ENCODE measurements around the gene GPC6.

The GPC6 gene

DNA sequence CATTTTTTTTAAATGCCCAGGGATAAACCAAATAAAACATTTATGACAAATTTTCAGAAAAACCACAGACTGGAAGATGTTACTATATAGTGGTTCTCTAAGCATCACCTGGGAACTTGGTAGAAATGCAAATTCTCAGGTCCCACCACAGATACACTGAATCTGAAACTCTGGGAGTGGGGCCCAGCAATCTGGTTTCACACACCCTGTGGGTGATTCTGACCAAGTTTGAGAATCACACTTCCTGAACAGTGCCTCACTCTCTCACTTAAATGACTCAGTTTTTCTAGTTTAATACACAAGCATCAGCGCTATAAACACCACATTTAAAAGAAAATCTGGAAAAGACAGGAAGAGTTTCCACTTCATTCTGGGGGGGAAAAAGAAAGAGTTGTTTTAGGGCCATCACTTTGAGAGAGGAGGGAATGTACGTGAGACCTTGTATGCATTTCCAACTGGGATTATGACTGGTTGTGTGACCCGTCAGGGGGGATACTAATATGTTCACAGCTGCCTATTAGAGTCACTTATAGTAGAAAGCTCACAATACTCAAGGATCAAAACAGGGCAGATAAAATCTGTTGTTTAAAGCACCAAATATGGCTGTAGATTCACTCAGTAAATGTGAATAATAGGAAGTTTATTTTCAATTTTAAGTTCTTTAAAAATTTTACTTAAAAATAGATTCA, 567.7 kb downstream of the GPC6 start:
- DNase-seq, result peak; percentile 89

DNA sequence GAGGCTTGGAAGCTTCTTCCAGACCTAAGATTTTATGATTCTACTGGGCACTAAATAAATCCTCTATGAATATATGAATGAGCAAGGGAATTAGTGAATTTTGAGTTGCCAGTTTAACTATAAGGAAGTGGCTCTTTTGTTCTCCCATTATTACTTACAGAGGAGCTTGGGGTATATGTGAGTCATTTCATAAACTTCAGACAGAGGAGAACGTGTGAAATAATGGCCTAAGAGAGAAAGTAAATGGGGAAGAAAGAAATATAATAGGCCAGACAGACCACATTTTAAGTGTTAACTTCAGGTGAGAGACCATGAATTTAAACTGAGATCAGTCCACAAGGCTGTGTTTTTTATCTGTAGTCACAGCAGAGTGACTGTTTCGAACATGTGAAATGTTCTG, 570.9 kb downstream of the GPC6 start:
- peak; percentile 15 for DNase-seq

DNA sequence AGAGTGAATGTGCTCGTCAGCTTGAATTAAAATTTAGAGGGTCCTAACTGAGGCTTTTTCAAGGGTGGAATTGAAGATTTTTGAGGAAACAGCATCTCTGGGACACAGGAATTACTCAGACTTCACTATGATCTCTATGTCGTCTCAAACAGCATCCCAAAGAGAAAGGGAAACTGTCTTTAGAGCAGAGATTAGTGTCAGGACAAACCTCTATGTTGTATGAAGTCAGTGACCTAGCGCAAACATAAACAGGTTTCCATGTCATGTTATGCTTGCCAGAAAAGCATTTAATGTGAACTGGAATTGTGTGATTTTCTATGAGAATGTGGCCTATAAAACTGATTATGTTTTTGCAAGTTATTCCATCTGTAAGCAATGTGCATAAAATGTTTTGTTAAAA, 573.7 kb downstream of the GPC6 start:
- DNase-seq, result no peak

DNA sequence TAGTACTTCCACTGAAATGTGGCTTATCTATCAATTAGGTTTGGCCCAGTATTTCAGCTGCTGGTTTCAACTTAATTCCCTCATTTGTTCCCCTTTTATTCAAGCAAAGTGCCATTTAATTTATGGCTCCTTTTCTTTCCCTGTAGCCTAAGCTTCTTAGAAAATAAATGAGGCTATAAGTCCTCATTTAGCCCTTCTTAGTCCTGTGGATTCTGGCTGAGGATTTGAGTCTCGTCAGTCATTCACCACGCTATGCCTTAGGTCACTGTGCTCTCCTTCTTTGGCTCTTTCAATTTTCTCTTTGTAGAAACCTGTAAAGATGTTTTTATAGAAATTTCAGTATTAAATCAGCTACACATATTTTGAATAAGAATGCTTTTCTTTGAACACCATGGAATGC, 579.1 kb downstream of the GPC6 start:
- DNase-seq, result no peak

DNA sequence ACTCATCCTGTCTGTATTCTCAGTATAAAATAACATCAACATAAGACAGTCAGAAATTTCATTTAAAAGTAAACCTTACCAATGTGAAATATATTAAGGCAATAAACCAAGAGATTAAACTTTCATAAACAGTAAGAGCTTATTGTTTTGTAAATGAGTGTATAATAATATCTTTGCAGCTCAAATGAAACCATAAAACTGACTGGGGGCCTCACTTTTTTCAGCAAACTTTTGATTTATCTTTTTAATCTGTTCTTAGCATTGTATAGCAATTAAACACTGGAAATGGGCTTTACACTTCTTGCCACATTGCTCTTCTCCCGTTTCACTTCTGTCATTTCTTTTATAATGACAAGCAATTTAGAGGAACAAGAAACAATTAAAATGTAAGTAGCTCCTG, 580.3 kb downstream of the GPC6 start:
- no peak for DNase-seq

DNA sequence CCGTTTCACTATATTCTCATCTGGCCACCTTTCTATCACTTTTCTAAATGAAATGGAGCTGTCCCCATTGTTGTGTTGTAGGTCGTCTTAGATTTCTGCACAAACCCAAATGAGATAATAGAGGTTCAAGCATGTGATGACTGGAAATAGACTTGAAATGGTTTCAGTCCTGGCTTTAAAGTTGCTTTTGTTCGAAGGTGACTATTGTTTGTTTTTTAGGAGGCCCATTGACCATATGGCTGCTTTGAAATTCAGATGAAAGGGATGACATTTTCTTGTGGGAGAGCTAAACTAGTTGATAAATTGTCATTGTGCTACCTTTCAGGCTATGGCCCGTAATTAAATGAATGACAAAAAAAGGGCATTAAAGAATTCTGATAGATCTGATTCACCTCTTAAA, 583.7 kb downstream of the GPC6 start:
- no peak for DNase-seq

DNA sequence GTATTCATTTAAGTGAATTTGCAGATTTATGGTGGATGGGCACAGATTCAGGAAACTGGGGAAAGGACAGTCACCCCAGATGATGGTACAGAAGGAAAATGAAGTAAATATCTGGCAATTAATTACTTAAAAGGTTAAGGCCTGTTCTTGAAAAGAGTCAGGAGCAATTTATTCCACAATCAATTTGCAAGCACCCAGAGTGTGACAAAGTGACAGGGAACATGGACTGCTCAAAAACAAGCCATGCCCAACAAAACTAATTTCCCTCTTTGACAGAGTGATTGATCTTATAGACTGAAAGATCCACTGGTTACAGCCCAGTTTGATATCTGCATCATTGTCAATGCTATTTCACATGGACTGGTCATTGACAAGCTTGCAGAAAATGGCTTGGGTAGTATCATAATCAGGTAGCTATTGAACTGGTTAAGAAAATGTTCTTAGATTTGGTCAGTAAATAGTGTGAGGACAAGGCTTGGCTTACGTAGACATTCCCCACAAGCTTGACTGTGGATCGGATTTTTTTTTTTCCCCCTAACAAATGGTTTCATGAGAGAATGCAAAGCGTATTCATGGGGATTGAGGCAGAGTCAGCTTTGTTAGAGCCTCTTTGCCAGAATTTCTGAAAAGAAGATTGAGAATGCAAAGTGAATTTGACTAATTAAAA, 584.6 kb downstream of the GPC6 start:
- DNase-seq, result no peak

DNA sequence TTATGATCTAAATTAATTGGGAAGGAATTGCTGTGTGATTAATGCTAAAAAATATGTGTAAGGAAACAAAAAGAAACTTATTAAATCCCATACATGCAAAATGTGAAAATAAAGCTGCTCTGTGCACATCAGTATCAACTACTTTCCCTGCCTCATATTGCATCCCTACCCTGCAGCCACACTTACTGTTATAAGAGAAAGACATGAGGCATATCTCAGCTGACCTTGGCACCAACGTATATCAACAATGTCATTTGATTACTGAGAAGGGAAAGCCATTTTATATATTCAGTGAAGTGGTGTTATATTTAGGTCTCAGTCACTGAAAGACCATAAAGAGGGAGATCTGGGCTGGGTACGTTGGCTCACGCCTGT, 585.1 kb downstream of the GPC6 start:
- no peak for DNase-seq

DNA sequence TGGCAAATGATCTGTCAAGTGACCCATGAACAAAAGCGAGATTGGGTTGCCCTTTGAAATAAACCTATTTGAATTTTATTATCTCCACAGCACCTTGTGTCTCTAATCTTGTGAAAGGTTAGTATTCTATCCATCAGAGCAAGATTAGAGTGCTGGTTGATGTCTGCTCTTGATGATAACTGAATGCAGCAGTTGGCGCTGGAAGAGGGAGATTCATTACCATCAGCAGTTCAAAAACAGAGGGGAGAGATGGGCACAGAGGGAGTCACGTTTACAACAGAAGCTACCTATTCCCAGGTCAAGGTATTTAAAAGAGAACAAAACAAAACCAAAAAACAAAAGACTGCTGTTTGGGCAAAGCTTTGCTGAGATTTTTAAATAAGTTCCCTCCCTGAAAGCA, 588.1 kb downstream of the GPC6 start:
- no peak for DNase-seq

DNA sequence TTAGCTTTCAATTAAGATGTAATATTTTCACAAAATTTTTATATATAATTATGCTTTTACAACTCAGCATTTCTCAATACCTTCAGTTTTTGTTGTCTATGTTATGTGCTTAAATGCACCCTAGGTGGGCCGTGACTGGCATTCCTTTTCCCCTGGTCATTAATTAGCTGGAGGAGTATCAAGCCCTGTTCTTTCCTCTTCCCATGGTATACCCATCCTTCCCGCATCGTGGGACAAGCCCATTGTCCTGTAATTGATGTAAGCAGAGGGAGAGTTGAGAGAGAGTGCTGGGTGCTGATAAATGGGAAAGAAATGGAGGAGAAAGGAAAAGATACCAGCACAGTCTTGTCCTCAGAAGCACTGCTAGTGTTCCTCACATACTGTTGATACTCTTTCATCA, 591.7 kb downstream of the GPC6 start:
- DNase-seq, result no peak

DNA sequence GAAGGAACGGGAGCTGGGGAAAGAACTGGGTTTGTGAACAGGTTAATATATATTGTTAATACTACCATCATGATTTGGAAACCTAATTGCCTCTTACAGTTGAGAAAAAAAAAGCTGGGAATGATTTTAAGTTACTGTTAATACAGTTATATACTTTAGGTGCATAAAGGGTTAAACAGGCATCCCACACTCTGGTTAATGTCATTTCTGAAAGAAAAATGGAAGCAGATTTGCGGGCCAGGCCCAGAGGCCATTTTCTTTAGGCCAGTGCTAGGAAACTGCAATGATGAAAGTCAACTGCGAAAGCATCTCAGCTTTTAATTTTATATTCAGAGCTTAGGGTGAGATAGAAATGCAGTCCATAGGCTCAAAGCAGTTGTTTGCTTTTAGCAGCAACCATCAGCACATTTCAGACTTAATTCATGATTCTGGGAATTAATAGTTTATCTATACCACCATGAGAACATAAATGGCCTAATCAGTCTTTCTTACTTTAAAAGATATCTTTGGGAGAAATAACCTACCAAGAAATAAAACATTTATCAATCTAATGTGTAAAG, 592.8 kb downstream of the GPC6 start:
- DNase-seq, result no peak

DNA sequence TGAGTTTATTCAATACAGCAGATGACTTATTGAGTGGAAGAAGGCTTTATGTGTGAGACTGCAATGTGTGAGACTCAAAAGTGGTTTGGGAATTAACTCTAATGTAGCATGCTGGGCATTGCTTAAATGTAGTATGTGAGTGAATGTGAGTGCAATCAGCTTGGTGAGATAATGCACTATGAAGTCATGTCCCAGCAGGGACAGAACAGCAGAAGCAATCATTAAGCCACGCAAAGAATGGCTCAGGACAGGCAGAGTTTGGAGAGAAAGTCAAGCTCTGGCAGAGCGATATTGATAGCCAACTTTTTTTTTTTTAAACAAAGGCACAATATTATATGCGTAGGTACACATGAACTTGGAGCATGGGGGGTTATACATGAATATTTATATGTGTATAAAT, 597.7 kb downstream of the GPC6 start:
- no peak for DNase-seq

DNA sequence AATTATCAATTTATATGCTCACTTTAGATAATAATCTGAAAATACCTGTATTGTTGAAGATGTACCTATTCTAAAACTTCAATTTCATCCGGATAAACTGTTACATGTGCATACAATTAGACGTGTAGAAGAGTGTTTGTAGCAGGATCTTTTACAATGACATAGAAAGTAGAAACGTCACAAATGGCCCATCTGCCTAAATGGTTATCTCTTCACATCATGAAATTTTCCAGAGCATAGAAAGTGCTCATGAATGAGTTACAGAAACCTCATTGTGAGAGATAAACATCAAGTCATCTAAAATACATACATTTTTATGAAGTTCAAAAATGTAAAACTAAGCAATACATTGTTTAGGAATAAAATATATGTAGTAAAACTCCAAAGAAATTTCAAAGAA, 607.4 kb downstream of the GPC6 start:
- DNase-seq, result no peak

DNA sequence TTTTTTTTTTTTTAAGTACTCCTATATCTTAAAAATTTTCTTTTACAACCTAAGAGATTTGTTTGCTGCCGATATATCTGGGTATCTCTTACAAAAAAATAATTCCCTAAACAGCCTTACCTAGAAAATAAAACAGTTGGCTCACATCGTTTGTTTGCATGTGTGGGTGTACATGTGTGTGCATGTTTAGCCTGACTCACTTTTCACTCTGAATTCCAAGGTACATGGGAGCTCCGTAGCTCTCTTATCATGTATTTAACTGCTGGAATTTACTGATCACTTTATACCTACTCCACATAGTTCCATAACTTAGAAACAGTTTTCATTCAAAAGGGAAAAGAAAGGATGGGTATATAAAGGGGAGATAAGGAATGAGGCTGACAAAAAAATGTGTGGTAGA, 616.5 kb downstream of the GPC6 start:
- DNase-seq, result no peak

DNA sequence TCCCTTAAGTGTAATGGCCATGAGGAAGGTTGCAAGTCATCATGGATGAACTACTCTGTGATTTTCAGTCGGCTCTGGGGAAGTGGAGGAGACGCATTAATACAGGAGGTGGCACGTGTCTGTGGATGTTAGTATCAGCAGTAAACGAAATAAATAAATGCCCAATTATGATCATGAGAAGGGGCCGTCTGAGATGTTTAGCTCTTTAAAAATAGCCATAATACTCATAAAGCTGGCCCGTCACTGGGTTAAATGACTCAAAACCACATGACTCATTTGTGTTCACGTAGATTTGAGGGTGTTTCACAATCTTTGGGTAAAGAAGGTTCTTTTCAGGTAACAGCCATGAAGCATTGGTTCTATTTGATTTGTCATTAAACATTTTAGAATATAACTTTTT, 620.6 kb downstream of the GPC6 start:
- peak; percentile 58 for DNase-seq

DNA sequence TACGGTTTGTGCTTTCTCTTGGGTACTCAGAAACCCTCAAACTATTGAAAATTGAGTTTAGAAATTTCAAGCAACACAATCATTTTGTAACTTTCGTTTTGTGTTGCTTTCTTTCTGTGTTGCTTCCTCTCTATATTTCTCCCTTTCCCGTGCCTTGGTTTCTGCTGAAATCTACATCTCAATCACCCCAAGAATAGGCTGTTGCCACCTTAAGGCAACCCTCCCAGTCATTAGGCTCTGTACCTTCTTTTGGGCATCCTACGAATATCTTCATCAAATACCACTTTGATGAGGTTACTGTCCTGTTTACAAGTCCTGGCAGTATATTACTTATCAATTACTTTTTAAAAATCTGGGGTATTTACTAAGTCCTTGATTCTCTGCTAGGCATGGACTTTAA, 621.6 kb downstream of the GPC6 start:
- peak; percentile 32 for DNase-seq

DNA sequence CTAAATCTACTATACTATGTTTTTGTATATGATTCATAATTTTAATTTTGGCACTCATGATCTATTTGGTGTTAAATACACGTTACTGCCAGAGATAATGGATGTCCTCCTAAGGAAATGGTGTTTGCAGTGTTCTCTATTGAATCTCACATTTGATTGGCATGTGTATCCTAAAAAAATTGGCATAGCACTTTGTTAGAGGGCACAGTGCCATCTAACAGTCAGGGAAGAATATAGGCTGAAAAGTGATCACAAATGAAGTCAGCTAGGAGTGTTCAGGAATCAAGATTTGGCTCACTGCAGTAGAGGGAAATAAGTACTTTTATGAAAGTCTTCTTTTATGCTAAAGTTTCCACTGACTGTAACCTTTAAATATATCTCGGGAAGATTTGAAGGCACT, 624.6 kb downstream of the GPC6 start:
- DNase-seq, result no peak

DNA sequence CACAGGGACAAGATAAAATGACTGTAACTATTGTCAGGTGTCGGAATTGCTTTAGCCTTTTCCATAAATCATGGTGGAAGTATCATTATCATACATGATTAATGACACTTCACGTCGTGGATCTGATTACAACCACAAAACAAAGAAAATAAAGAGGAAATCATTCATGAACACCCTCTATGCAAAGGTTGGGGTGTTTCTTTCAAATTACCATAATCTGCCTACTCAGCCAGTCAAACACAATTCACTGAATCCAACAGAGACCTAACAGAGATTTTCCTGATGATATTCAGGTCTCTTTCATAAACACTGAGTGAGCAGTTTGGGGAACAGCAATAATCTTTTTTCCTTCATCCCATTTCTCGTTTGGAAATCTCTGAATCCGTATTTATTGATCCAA, 627.3 kb downstream of the GPC6 start:
- no peak for DNase-seq

DNA sequence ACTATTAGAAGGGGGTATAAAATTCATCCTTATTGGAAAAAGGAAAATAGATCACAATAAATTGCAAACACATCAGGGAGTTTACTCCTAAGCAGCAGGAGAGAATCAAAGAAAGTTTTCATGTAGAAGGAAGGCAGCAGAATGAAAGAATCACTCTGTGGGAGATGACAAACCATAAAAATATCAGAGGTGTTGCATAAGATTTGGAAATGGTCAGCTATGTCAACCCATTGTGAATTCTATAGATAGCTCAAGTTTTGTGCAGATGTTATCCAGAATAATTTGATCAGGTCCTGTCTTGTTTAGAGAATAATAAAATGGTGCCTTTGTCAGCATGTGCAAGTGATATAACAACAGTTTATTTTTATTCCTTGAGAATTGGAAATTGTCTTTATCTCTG, 630.5 kb downstream of the GPC6 start:
- no peak for DNase-seq

DNA sequence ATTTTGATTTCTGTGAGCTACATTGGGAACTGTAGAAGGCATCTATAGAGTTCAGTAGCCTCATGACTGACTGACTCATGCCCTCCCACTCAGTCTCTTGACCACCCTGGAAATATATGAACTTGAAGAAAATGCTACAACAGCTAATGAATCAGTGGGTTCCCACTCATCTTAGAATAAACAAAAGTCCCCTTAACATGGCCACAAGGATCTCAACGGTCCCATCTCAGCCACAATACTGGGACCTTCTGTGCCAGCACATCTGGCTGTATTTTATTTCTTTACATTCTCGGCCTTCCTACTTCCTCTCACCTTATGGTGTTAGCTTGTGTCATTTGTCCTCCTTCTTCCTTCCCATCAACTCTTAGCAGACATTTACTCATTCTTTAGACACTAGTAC, 633.1 kb downstream of the GPC6 start:
- DNase-seq, result no peak

DNA sequence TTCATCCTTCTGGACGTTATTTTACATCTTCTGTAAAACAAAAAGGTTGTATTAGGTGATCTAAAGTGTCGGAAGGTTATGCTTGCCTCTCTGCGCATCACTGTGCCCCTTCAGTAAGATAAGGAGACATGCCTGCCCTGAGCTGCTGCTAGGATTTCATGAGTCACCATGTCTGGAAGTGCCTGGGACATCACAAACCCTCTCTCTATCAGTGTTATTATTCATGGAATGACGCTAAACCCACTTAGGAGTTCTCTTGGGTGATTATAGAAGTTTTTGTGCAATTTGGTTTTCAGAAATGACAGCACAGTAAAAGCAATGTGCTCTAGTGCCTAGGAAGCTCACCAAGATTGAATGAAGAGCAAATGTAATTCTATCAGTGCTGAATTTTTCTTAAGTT, 635.2 kb downstream of the GPC6 start:
- no peak for DNase-seq

DNA sequence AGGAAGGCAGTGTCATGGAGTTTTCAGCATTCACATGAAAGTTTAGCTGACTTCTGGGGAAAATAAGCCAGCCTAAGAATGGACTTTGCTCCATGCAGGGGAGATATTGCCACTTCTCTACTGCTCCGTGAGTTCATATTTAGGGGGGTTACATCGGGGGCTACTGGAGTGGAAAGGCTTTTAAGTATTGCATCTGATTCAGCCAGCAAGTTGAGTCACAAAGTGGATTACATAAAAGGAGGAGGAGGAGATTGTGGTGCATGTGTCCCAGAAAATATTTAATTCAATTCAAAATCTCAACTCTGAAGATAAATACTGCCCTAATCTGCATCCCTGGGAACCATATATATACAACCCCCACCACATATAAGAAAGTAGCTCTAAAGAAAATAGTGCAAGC, 635.7 kb downstream of the GPC6 start:
- DNase-seq, result no peak

DNA sequence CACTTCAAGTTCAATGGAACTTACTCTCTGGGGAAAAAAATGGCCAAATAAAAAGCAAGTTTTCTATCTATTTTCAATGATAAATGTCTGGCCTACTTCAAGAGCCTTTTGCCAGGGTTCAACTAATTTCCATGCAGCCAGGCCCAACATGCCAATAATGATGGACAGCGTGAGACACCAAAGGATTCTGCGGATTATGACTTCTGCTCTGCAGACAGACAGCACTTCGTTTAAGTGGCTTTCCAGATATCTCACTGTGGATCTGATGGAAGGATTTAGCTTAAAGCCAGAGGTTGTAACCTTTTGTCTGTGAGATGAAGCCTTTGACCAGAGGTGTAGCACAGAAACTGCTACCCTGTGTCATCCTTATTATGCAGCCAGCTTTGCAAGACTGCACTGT, 638.6 kb downstream of the GPC6 start:
- DNase-seq, result no peak

DNA sequence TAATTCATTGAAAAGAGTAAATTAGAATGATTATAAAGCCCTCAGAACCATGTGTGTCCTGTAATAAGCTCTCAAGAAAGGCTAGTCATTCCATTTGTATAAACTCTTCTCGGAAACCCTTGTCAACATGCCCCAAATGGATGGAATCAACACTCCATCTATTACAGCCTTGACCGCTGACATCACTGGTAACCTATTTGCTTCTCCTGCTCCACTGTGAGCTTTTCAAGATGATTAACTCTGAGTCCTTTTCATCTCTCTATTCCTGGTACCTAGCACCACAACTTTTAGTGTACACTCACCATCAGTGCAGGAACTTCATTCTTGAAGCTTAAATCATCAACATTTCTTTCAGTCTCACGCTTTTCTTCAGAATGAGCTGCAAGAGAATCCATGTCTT, 640.9 kb downstream of the GPC6 start:
- DNase-seq, result no peak

DNA sequence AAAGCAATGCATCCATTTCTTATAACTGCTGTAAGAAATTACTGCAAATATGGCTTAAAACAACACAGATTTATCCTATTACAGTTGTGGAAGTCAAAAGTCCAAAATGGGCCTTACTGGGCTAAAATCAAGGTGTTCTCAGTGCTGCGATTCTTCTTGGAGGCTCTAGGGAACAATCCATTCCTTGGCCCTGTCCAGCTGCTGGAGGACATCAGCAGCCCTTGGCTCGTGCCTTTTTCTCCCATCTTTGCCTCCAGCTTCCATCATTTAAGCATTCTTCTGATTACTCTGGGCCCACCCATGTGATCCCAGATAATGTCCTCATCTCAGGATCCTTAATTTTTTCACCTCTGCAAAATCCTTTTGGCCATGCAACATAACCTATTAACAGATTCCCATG, 645.8 kb downstream of the GPC6 start:
- no peak for DNase-seq

Measured in activated CD4-positive, alpha-beta T cell treated with anti-CD3 and anti-CD28 coated beads, Interleukin-2, Interleukin-6, amounts not matched to agents 100 ng/mL and 50 ng/mL, durations not matched to agents 16 hours and 8 hours (primary cell).